Activated CD4-positive, CD25-positive, alpha-beta regulatory T cell treated with anti-CD3 and anti-CD28 coated beads, Interleukin-2, amount 50 U/mL, for 16 hours (primary cell): Measurements from ENCODE around the gene GALK1.
"Not testable (repeated sequence)": the region's sequence is repeated elsewhere in the genome, so short reads cannot be mapped to it uniquely, and the experiment has no call there.

Source experiments
- DNase-seq: peaks from one replicate; pipeline ENCODE4 v3.0.0-alpha.2; 2020; ENCODE audit warnings: low read depth, low spot score

The GALK1 gene

DNA sequence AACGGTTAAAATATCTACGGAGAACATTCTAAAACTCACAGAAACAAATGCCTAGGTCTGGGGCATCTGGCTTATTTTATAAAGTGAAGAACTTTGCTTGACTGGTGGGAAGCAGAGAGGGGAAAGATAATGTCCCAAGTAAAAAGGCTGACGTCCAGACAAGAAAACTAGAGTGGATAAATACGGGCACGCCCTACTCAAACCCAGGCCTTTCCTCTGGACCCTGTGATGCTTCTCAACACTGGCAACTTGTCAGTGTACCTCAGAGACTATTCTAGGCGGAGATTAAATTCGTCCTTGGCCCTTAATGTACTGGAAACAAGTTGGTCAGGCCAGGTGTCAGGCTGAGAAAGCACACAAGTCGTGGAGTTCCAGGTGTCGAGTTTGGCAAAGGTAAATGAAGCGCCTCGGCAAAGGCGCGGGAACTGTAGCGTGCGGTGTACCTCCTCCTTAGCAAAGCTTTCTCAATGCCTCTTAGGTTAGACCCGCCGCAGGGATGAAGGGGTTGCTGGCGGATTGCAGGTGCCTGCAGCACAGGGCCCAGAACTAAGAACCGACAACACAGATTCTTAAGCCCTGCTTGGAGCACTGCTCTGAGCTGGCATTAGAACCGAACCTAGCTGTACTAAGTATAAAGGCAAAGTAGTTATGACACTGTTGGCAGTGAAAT lies 18.9 kb upstream of the GALK1 start:
- DNase-seq, result no peak

DNA sequence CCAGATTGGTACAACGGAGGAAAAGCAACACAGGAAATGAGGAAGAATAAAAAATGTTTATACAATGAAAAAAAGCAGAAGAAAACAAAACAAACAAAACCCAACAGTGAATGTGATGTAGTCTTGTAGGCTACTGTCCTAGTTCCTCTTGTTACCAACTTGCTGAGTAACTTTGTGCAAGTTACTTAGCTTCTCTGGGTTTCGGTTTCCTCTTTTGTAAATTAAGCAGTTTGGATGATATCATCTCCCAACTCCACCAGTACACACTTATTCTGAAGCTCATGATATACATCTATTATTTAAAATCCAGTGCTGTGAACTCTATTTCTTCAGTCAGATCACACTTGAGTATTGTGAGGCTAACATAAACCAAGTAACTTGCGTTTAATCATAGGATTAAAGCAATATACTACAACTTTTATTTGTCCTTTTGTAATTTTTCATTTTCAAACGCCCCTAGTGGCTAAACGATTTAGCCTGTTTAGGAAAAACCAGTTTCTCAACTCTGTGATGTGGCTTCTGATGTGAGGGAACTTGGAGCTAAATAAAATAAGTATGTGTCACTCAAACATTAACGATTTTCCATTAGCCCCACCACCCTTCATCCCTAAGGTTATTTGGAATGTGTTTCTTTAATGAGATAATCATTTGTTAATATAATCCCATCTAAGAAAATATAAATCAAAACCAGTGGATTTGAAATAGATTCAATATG lies 18.2 kb upstream of the GALK1 start:
- DNase-seq, result no peak

DNA sequence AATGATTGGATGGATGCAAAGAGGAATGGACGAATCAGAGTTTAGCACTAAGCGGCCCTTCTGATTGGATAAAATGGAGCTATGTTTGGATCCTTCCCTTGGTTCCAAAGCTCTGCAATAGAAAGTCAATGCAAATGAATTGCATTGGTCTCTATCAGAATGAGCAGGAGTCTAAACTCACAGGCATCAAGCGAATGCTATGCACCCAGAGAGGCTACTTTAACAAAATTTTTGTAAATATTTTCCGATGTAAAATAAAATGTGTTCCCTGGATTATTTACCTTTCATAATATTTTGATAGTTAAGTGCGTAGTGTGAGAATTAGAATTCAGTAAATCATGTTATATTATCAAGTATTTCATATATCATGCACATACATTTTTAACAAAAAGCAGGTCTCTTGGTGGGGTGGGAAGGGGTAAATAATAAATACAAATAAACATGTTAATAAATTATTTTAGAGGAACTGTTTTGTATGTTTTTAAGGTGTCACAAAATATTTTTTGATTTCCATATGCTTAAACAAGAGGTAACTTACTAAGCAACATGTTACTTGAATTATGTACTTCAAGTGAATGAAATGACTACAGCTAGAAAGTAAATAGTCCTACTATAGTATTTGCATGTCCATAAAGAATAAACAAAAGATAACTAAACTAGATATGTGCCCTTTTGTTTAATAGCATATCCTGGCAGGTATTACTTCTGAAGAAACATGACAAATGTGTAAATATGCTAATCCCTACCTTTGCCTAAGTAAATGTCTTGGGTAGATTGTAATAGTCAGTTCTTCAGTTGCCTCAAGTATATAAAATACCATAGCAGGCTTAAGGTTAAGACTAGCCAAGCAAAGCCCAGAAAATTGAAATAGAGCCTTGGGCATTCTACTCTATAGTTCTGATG lies 15.2 kb upstream of the GALK1 start:
- DNase-seq, result no peak

GRCh38 chr17:75779250-75779986 lies 14.4 kb upstream of the GALK1 start:
- peak; percentile 91 for DNase-seq

DNA sequence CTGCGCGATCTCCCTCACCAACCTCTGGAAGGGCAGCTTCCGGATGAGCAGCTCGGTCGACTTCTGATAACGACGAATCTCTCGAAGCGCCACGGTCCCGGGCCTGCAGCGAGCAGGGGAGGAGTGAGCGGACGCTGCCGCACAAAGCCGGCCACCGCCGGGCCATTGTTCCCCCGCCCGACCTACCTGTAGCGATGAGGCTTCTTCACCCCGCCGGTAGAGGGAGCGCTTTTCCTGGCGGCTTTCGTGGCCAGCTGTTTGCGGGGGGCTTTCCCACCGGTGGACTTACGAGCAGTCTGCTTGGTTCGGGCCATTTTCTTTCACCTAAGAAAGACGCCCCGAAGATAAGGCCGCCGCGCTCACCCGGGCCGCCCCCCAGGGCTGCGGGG lies 13.9 kb upstream of the GALK1 start:
- no peak for DNase-seq

GRCh38 chr17:75778066-75778860 lies 13.3 kb upstream of the GALK1 start:
- DNase-seq, result not testable (repeated sequence)

DNA sequence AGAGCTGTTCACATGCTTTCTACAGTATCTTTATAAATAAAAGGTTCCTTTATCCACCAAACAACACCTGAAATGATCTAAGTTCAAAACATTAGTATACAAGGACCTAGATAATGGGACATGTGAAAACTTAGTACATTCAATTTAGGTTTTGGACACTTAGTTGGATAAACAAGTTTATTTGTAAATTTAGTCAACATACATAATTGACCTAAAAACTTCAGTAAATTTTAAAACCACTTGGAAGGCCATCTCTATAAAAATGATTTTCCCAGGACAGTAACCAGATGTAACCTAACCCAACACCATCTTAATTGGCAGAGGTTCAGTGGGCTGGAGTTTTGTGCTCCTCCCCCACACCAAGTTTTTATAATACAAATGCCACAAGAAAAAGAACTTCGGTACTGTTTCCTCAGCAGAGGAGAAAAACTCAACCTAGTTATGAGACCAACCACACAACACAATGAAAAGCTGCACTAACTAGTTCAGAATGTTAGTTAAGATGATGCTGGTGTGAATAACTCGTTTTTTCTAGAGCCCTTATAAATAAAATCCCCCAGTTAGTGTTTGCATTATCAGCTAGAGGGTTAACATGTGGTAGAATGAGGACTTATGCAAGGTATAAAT lies 12.4 kb upstream of the GALK1 start:
- DNase-seq, result no peak

DNA sequence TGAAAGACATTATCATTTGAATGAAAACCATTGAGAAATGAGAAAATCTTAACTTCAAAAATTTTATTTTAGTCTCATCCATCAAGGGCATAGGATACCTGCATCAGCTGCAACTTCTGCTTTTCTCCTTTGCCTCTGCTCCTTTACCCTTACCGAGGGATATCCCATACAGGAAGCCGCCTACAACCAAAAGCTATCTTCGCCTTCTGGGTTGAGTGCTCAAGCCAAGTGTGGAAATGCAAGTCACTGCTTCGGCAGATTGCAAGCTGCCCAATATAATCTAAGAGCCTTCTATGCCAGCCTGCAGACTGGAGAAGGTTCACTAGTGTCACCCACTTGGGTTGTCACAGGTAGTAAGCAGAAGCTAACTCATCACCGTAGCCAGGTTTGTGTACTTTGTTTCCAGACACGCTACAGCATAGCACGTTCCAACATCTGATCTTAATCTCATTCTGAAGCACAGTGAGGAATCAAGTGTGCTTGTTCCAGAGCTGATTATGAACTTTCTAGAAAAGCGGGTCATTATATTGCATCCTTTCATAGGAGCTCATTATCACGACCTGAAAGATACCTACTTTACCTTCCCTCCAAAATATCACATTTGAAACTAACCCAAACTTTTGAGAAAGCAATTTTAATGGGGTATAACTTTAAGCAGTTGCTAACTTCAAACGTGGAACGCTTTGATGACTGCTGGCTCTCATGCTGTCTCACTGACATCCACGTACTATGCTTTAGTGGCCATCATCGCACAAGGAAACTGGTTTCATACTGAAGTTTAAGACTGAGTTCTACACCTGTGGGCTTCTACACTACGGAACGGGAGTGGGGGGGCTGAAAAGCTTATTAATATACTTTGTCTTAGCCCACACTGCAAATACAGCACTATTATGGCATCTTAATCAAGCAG lies 11.6 kb upstream of the GALK1 start:
- DNase-seq, result no peak

GRCh38 chr17:75774991-75775668 lies 10.1 kb upstream of the GALK1 start:
- DNase-seq, result no peak

DNA sequence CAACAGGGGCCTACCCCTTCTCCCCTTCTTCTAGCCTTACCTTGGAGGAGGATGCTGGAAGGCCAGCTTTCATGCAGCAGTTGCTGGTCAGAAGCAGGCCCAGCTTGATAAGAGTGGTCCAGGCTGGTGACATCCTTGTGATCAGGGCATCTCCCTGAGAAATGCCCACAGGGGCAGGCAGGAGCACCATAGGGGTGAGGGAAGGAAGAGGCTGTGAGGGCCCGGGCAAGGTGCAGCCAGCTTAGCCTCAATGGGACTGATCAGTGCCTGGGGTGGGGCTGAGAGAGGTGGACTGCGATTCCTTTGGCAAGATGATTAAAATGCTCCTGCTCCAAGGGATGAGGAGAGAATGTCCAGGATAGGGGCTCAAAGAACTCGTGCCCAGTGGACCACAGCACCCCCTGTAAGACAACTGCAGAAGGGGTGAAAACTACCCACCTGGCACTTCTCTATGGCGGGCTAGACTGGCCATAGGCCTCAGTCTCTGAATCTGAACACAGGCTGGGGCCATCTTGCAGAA lies 9.5 kb upstream of the GALK1 start:
- no peak for DNase-seq

- no peak for DNase-seq
Measured at GRCh38 chr17:75773808-75774470, 8.9 kb upstream of the GALK1 start.

DNA sequence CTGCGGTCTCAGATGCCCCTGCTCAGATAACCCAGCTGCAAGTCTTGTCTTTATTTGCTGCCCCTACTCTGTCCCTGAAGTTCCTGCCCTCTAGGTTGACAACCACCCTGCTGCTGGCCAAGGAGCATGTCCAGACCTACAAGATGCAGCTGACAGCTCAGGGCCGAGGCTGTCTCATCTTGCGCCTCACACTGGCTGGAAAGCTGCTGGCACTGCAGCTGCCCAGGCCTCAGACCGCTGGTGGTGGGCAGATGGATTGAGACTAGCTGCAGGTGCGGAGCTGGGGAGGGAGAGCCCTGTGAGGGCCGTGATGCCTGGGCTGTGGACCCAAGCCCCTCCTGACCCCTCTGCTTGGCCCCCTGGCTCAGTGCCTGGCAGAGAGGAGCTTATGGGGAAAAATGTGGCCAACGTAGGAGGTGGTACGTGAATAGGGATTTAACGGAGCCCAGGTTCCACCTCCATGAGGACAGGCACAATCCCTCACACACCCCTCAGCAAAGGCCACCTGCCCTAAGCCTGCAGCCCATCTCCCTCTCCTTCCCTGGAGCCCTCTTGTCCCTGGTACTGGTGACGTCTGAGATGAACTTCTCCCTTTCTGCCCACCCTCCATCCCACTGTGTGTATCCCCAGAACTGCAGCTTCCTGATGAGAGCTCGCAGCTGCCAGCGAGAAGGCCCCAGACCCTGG lies 8.3 kb upstream of the GALK1 start:
- DNase-seq, result no peak

DNA sequence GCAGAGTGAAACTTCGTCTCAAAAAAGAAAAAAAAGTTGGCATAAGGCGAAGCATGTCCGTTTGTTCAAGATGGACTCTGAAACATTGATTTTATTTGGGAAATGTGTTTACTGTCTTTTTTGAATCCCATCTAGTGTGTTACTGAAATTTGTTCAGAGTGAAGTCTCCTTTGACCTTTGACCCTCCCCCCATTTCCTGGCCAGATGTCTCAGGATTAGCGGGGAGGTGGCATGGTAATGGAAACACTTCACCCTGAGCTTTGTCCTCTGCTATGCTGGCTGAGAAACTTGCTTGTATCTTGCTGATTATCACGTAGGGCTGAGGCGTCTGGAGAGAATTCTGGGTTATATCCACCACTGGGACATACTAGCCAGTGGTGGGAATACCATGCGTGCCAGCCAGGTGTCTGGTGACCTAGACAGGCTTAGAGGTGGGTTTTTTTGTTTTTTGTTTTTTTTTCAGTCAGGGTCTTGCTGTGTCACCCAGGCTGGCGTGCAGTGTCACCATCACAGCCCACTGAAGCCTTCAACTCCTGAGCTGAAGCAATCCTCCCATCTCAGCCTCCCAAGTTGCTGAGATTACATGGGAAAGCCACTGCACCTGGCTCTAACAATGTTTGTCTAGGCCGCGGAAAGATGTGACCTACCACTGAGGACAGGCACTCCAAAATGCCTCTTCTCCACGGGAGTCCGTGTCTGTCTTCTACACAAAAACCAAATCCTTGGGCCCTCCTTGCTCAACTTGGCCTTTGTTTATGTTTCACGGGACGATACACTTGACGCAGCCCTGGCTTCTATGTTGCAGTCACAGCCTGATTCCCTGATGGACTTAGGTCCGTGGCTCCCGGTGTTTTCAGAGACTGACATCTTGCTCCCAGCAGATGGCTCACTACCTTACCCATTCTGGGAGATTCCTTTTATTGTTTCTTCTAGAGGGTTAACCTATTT lies 6.6 kb upstream of the GALK1 start:
- no peak for DNase-seq

GRCh38 chr17:75769536-75769935 lies 4.5 kb upstream of the GALK1 start:
- no peak for DNase-seq

- DNase-seq, result no peak
Measured at GRCh38 chr17:75767881-75768280, 2.9 kb upstream of the GALK1 start.

- DNase-seq, result no peak
Measured at GRCh38 chr17:75765981-75766380, 989 bp upstream of the GALK1 start.

DNA sequence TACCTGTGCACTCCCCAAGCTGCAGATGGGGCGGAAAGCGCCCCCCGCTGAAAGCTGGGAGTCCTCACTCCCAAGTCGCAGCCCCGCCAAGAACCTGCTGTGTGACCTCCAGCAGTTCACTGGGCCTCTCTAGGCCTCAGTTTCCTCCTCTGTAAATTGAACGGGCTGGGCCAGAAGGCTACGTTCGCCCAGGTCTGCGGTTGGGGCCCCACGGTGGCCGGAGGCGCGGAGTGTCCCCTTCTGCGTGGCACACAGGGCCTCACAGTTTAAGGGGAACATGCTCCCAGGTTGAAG lies 628 bp downstream of the GALK1 start:
- no peak for DNase-seq
